Cardiac muscle cell (in vitro differentiated cells and primary cell): ENCODE data around the gene ERI3. TPM values are rescaled to one million over a fixed set of nuclear protein-coding genes. Genes with fewer than 3 reads are reported as not detected.

Experiments
- DNase-seq, 2 donors: peaks; one replicate each; pipeline versions ENCODE4 v3.0.0 to v3.0.0-alpha.2; 2010 to 2017; ENCODE audit warnings: low read depth in 1 of 2, low spot score in 1 of 2
- H3K27ac ChIP-seq: fragments of 200-600 bp; sonication (generic); 2 replicates; pipeline ENCODE4 v1.5.1; 2016
- H3K27me3 ChIP-seq: fragments of 200-600 bp; sonication (generic); 2 replicates; pipeline ENCODE4 v1.6.0; 2016; ENCODE audit warnings: control low read depth
- H3K36me3 ChIP-seq: fragments of 200-600 bp; sonication (generic); 2 replicates; pipeline ENCODE4 v1.5.1; 2016; ENCODE audit warnings: control low read depth
- H3K4me1 ChIP-seq: fragments of 200-600 bp; sonication (generic); 2 replicates; pipeline ENCODE4 v1.8.1; 2017; ENCODE audit warnings: low read depth, mild to moderate bottlenecking, mixed run types
- H3K4me3 ChIP-seq: fragments of 200-600 bp; sonication (generic); 2 replicates; pipeline ENCODE4 v1.5.1; 2016; ENCODE audit warnings: mild to moderate bottlenecking
- H3K9me3 ChIP-seq: fragments of 200-600 bp; sonication (generic); 2 replicates; pipeline ENCODE4 v1.5.1; 2017; ENCODE audit warnings: low read depth, mild to moderate bottlenecking, control low read depth
- CTCF ChIP-seq: IDR thresholded peaks from 2 replicates; pipeline ENCODE4 v1.5.1; 2012; ENCODE audit warnings: low read depth, mild to moderate bottlenecking, low read length
- polyA plus RNA-seq: library from polyadenylated mRNA; unstranded; fragments of >200 nt; fragmentation: Nextera tagmentation; extraction: Ambion mirVana; gene quantifications from 2 replicates; pipeline ENCODE4 v1.2.1, GENCODE V29; 2016
- total RNA-seq: library from RNA; depleted of rRNA; stranded (reverse); fragments of >200 nt; gene quantifications from 2 replicates; pipeline ENCODE4 v1.2.3, GENCODE V29; 2016

The ERI3 gene
- total RNA-seq (92.1 and 111 TPM in 2 replicates), polyA plus RNA-seq (151 and 152 TPM in 2 replicates)

- peak; percentile 98 for DNase-seq
- H3K9me3 ChIP-seq, result no peaks in the 10 kb centered on the region
- H3K4me3 ChIP-seq, result peak within 1 kb of the TSS; percentile 87
- no peaks in the 10 kb centered on the region for H3K36me3 ChIP-seq
- H3K27ac ChIP-seq, result peak within 1 kb of the TSS; percentile 92
- H3K27me3 ChIP-seq, result no peaks in the 10 kb centered on the region
- H3K4me1 ChIP-seq, result peaks cover 20% of the 10 kb centered on the region
- TF ChIP-seq CTCF, result no peak
Observed at GRCh38 chr1:44354840-44355581, at the start of gene ERI3. ERI3 (minus strand) TSS chr1:44355257; CDS start chr1:44355026, 231 bp downstream.

- Histone ChIP-seq H3K36me3 (no peaks in the 10 kb centered on the region), H3K27me3 (peaks cover 50% of the 10 kb centered on the region), H3K4me1 (peaks cover 8% of the 10 kb centered on the region), H3K9me3 (no peaks in the 10 kb centered on the region), H3K4me3 (no peak overlapping the region), H3K27ac (no peak overlapping the region)
- TF ChIP-seq CTCF, result no peak
- DNase-seq, result no peak
Observed at GRCh38 chr1:44401256-44402228, 46.5 kb upstream of the ERI3 start.

- TF ChIP-seq CTCF, result no peak
- peak in 1 of 2 donors; percentile 55 for DNase-seq
- Histone ChIP-seq H3K9me3 (no peaks in the 10 kb centered on the region), H3K27me3 (no peaks in the 10 kb centered on the region), H3K4me1 (peaks cover 7% of the 10 kb centered on the region), H3K4me3 (no peak overlapping the region), H3K36me3 (no peaks in the 10 kb centered on the region), H3K27ac (no peak overlapping the region)
Observed at GRCh38 chr1:44390277-44390676, 35.2 kb upstream of the ERI3 start.

GRCh38 chr1:44389437-44389836 lies 34.4 kb upstream of the ERI3 start:
- Histone ChIP-seq H3K27ac (no peak overlapping the region), H3K27me3 (no peaks in the 10 kb centered on the region), H3K4me1 (peaks cover 7% of the 10 kb centered on the region), H3K9me3 (no peaks in the 10 kb centered on the region), H3K36me3 (no peaks in the 10 kb centered on the region), H3K4me3 (no peak overlapping the region)
- TF ChIP-seq CTCF, result no peak
- DNase-seq, result no peak

GRCh38 chr1:44388551-44388950 lies 33.5 kb upstream of the ERI3 start:
- Histone ChIP-seq H3K4me3 (no peak overlapping the region), H3K36me3 (no peaks in the 10 kb centered on the region)

More at GRCh38 chr1:44388551-44388950, 33.5 kb upstream of the ERI3 start:
- no peak for TF ChIP-seq CTCF
- Histone ChIP-seq H3K4me1 (peaks cover 7% of the 10 kb centered on the region), H3K9me3 (no peaks in the 10 kb centered on the region), H3K27me3 (no peaks in the 10 kb centered on the region), H3K27ac (no peak overlapping the region)
- no peak for DNase-seq
